ENCODE results near the gene ABCA6.

Gene ABCA6

DNA sequence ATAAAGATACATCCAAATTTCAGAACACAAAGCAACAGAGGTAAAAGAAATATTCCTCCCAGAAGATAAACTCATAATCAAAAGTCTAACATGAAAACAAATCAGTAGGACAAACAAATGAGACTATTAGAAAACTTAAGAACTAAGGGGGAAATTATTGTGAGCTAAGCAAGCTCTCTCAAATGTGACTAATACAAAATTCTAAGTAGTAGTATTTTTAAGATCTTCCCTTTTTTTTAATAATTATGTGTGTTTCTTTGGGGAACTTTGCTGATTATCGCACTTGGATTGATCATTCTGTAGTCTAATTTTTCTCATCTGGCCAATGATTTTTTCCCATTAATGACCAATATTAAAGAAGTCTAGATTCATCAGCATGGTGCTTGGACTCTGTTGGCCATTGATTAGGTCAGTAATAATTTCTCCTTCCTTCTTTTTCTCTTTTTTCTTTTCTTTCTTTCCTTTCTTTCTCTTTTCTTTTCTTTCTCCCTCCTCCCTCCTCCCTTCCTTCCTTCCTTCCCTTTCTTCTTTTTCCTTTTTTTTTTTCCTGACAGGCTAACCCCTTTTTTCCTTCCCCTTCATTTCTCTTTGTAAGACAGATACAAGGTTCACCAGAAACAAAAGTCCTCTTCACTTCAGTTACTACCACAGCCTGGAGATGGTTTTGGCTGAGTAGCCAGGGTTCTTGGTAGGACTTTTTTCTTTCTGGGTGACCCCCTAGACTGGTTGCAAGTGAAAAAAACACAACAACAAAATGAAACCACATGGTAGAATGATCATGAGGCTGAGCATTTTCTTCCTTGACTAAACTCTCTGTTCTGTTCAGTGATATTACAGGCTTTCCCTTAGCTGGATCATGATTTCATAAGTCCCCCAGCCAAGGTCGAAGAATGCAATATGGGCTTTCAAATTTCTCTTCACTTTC is 2.9 kb upstream of the ABCA6 start:
- TF ChIP-seq, protein P1, sequence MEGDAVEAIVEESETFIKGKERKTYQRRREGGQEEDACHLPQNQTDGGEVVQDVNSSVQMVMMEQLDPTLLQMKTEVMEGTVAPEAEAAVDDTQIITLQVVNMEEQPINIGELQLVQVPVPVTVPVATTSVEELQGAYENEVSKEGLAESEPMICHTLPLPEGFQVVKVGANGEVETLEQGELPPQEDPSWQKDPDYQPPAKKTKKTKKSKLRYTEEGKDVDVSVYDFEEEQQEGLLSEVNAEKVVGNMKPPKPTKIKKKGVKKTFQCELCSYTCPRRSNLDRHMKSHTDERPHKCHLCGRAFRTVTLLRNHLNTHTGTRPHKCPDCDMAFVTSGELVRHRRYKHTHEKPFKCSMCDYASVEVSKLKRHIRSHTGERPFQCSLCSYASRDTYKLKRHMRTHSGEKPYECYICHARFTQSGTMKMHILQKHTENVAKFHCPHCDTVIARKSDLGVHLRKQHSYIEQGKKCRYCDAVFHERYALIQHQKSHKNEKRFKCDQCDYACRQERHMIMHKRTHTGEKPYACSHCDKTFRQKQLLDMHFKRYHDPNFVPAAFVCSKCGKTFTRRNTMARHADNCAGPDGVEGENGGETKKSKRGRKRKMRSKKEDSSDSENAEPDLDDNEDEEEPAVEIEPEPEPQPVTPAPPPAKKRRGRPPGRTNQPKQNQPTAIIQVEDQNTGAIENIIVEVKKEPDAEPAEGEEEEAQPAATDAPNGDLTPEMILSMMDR (IDR thresholded peaks at IDR 0.05; ENCODE audit: low read length), result no peak
- no peak for TF ChIP-seq EZH2 (IDR thresholded peaks at IDR 0.05; ENCODE audit: borderline replicate concordance, low read length)
- no peaks in the 10 kb centered on the region for H3K36me3 ChIP-seq (ENCODE audit: insufficient read depth, low read length)
- no peaks in the 10 kb centered on the region for H3K27me3 ChIP-seq (ENCODE audit: insufficient read depth, low read length)
- H3K79me2 ChIP-seq (ENCODE audit: insufficient read depth, low read length), result no peaks in the 10 kb centered on the region
- no peaks in the 10 kb centered on the region for H3K4me1 ChIP-seq (ENCODE audit: insufficient read depth, low read length, severe bottlenecking)
- no peak overlapping the region for H3K27ac ChIP-seq (ENCODE audit: low read depth, low read length, poor library complexity, severe bottlenecking)
- no peaks in the 10 kb centered on the region for H3K9me3 ChIP-seq (ENCODE audit: low read length)
- no peak overlapping the region for H3K9ac ChIP-seq (ENCODE audit: low read length)
- H4K20me1 ChIP-seq (ENCODE audit: insufficient read depth, low read length), result no peaks in the 10 kb centered on the region
- no peaks in the 10 kb centered on the region for H3F3A ChIP-seq (ENCODE audit: insufficient read depth, low read length)
- no peak overlapping the region for H3K4me2 ChIP-seq (ENCODE audit: low read length)
- no peaks in the 10 kb centered on the region for H3K9me2 ChIP-seq (ENCODE audit: low read depth, low read length)
- no peak overlapping the region for H3K4me3 ChIP-seq (ENCODE audit: low read depth, low read length, poor library complexity, severe bottlenecking)
- no peak overlapping the region for H2AFZ ChIP-seq (ENCODE audit: low read length)

DNA sequence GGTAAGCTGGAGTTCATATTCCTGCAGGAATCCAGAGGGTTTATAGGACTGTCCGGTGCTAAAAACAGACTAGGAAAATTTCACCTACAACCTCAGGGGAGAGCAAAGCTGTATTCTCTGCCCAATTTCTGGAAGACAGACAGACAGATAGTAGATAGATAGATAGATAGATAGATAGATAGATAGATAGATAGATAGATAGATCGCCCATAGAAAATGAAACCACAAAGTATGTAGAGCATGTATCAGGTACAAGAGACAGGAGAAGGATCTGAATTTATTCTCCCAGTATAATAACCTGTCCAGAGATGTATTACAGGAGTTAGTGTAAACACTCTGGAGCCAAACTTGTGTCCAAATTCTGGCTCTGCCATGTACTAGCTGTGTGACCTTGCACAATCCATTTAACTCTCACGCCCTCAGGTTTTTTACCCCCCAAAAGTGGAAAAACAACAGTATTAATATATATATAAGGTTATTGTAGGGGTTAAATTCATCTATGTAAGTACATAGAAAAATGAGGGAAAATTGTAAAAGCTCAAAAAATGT is 2.1 kb upstream of the ABCA6 start:
- Histone ChIP-seq H4K20me1 (ENCODE audit: insufficient read depth, low read length) (no peaks in the 10 kb centered on the region), H3K9ac (ENCODE audit: low read length) (no peak overlapping the region), H3K4me2 (ENCODE audit: low read length) (no peak overlapping the region), H3K4me1 (ENCODE audit: insufficient read depth, low read length, severe bottlenecking) (no peaks in the 10 kb centered on the region), H3K9me3 (ENCODE audit: low read length) (no peaks in the 10 kb centered on the region), H3K4me3 (ENCODE audit: low read depth, low read length, poor library complexity, severe bottlenecking) (no peak overlapping the region), H3K27ac (ENCODE audit: low read depth, low read length, poor library complexity, severe bottlenecking) (no peak overlapping the region), H3K79me2 (ENCODE audit: insufficient read depth, low read length) (no peaks in the 10 kb centered on the region), H3F3A (ENCODE audit: insufficient read depth, low read length) (no peaks in the 10 kb centered on the region), H3K9me2 (ENCODE audit: low read depth, low read length) (no peaks in the 10 kb centered on the region), H3K36me3 (ENCODE audit: insufficient read depth, low read length) (no peaks in the 10 kb centered on the region), H3K27me3 (ENCODE audit: insufficient read depth, low read length) (no peaks in the 10 kb centered on the region), H2AFZ (ENCODE audit: low read length) (no peak overlapping the region)
- TF ChIP-seq, protein P1 (IDR thresholded peaks at IDR 0.05; ENCODE audit: low read length), result no peak
- TF ChIP-seq EZH2 (IDR thresholded peaks at IDR 0.05; ENCODE audit: borderline replicate concordance, low read length), result no peak

DNA sequence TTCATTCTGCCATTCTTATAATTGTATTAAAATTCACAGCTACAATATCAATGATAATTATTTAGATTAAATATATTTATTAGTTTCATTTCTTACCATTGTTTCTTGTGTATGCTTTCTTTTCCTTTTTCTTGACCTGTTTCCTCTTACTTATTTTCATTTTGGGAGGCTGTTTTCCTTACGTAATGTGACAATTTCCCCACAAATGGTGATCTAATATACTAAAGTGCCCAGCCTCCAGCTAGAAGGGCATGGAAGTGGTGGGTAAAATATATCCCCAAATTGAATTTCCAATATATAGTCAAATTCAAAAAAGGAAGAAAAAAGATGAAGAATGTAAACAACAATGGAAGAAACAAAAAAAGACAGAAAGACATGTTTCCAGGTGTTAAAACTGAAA is 1.5 kb upstream of the ABCA6 start:
- no peaks in the 10 kb centered on the region for H4K20me1 ChIP-seq (ENCODE audit: insufficient read depth, low read length)
- H3K79me2 ChIP-seq (ENCODE audit: insufficient read depth, low read length), result no peaks in the 10 kb centered on the region
- H3K4me2 ChIP-seq (ENCODE audit: low read length), result no peak overlapping the region
- no peaks in the 10 kb centered on the region for H3F3A ChIP-seq (ENCODE audit: insufficient read depth, low read length)
- TF ChIP-seq, protein P1 (IDR thresholded peaks at IDR 0.05; ENCODE audit: low read length), result no peak
- TF ChIP-seq EZH2 (IDR thresholded peaks at IDR 0.05; ENCODE audit: borderline replicate concordance, low read length), result no peak
- H2AFZ ChIP-seq (ENCODE audit: low read length), result no peak overlapping the region
- no peak overlapping the region for H3K4me3 ChIP-seq (ENCODE audit: low read depth, low read length, poor library complexity, severe bottlenecking)
- no peaks in the 10 kb centered on the region for H3K27me3 ChIP-seq (ENCODE audit: insufficient read depth, low read length)
- no peak overlapping the region for H3K27ac ChIP-seq (ENCODE audit: low read depth, low read length, poor library complexity, severe bottlenecking)
- no peaks in the 10 kb centered on the region for H3K4me1 ChIP-seq (ENCODE audit: insufficient read depth, low read length, severe bottlenecking)
- H3K9me2 ChIP-seq (ENCODE audit: low read depth, low read length), result no peaks in the 10 kb centered on the region
- no peaks in the 10 kb centered on the region for H3K36me3 ChIP-seq (ENCODE audit: insufficient read depth, low read length)
- no peak overlapping the region for H3K9ac ChIP-seq (ENCODE audit: low read length)
- H3K9me3 ChIP-seq (ENCODE audit: low read length), result no peaks in the 10 kb centered on the region
